Astrocyte (in vitro differentiated cells and primary cell): ENCODE results near the gene HEATR3.

Experiments
- CTCF ChIP-seq: IDR thresholded peaks from 2 replicates; pipeline ENCODE4 v1.5.1; 2011; ENCODE audit warnings: low read depth, mild to moderate bottlenecking, inconsistent platforms, low read length, moderate library complexity; ENCODE audit not compliant: insufficient read depth
- EZH2 ChIP-seq: IDR thresholded peaks from 2 replicates; pipeline ENCODE4 v1.6.1; 2012; ENCODE audit warnings: mild to moderate bottlenecking, low read length, inconsistent platforms; ENCODE audit not compliant: insufficient read depth

- no peak for TF ChIP-seq CTCF
- no peak for TF ChIP-seq EZH2
These were observed 85.6 kb downstream of the HEATR3 start for GRCh38 chr16:50151322-50151721.
